WERI-Rb-1 (cell line): Measurements from ENCODE around the gene GPR148.

Experiments used
- DNase-seq: peaks from one replicate; pipeline ENCODE4 v3.0.0-alpha.2; 2020
- H3K27ac ChIP-seq: fragments of 250-450 bp; sonication (Bioruptor Pico); 2 replicates; pipeline ENCODE4 v1.5.1; 2020; ENCODE audit warnings: mild to moderate bottlenecking, moderate library complexity
- H3K27me3 ChIP-seq: fragments of 250-450 bp; sonication (Bioruptor Pico); 2 replicates; pipeline ENCODE4 v1.5.1; 2021; ENCODE audit warnings: mild to moderate bottlenecking, low read depth, moderate library complexity; ENCODE audit not compliant: insufficient read depth, severe bottlenecking
- H3K36me3 ChIP-seq: fragments of 250-450 bp; sonication (Bioruptor Pico); 2 replicates; pipeline ENCODE4 v1.5.1; 2020; ENCODE audit warnings: mild to moderate bottlenecking, moderate library complexity
- H3K4me3 ChIP-seq: 2 replicates; pipeline ENCODE4 v1.5.1; 2011; ENCODE audit warnings: low read depth, mild to moderate bottlenecking, control low read depth, low read length
- H3K9me3 ChIP-seq: fragments of 250-450 bp; sonication (Bioruptor Pico); 2 replicates; pipeline ENCODE4 v1.5.1; 2021; ENCODE audit warnings: mild to moderate bottlenecking, moderate library complexity; ENCODE audit not compliant: severe bottlenecking
- TF ChIP-seq, protein P1 (sequence below): IDR thresholded peaks from 2 replicates; pipeline ENCODE4 v1.5.1; 2011; ENCODE audit warnings: low read depth, mild to moderate bottlenecking, control low read depth, inconsistent platforms, low read length

Gene GPR148

DNA sequence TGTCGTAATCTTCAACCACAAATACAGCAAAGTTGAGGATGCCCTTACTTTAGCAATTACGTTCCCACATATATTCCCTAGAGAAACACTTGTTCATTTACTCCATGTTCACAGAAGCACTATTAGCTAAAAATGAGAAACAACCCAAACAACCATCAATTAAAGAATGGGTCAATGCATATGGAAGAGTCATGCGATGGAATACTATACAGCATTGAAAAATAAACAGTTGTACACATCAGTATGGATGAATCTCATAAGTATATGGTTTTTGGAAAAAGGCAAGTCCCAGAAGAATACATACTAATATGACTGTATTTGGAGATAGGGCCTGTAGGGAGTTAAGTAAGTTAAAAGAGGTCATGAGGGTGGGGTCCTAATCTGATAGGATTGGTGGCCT is 6.3 kb downstream of the GPR148 start:
- Histone ChIP-seq H3K27ac (no peak overlapping the region), H3K27me3 (no peaks in the 10 kb centered on the region), H3K4me3 (no peak overlapping the region), H3K9me3 (no peaks in the 10 kb centered on the region), H3K36me3 (no peaks in the 10 kb centered on the region)
- DNase-seq: no peak
- TF ChIP-seq, protein P1, sequence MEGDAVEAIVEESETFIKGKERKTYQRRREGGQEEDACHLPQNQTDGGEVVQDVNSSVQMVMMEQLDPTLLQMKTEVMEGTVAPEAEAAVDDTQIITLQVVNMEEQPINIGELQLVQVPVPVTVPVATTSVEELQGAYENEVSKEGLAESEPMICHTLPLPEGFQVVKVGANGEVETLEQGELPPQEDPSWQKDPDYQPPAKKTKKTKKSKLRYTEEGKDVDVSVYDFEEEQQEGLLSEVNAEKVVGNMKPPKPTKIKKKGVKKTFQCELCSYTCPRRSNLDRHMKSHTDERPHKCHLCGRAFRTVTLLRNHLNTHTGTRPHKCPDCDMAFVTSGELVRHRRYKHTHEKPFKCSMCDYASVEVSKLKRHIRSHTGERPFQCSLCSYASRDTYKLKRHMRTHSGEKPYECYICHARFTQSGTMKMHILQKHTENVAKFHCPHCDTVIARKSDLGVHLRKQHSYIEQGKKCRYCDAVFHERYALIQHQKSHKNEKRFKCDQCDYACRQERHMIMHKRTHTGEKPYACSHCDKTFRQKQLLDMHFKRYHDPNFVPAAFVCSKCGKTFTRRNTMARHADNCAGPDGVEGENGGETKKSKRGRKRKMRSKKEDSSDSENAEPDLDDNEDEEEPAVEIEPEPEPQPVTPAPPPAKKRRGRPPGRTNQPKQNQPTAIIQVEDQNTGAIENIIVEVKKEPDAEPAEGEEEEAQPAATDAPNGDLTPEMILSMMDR: no peak

DNA sequence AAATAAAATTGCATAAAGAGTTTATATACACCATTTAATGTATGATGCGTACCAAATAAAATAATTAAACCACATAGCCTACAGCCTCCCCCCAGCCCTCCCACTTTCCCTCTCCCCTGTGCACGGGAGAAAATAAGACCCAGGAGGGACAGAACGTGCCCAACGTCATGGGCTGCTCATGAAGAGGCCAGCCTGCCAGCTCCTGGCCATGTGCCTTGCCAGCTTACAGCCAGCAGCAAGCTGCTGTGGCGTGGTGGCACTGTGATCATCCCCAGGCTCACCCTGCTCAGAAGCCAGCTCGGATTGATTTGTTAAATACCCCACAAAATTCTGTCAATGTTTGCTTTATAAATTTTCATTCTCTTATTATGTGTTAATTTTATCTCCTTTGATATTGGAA is 7.6 kb downstream of the GPR148 start:
- H3K27ac ChIP-seq: no peak overlapping the region
- H3K4me3 ChIP-seq: no peak overlapping the region
- H3K36me3 ChIP-seq: no peaks in the 10 kb centered on the region
- H3K9me3 ChIP-seq: no peaks in the 10 kb centered on the region
- TF ChIP-seq, protein P1: no peak
- no peaks in the 10 kb centered on the region for H3K27me3 ChIP-seq
- DNase-seq: no peak

DNA sequence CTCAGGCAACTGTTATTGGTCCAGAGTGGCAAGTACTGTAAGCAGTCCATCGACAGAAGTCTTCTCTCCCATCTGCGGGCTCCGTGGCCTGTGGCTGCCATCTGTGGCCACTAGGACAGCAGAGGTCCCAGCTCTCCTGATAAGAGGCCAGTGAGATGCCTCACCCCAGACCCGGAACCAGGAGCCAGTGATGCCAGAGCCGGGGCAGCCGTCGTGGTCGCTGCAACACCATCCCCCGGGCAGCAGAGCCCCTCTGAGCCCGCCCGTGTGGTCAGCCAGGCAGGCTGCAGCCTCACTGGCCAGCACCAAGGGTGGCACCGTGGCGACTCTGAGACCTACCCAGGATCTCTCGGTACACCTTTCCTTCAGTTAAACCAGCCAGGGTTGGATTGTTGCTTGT is 8.7 kb downstream of the GPR148 start:
- Histone ChIP-seq H3K27me3 (no peaks in the 10 kb centered on the region), H3K4me3 (no peak overlapping the region)

DNA sequence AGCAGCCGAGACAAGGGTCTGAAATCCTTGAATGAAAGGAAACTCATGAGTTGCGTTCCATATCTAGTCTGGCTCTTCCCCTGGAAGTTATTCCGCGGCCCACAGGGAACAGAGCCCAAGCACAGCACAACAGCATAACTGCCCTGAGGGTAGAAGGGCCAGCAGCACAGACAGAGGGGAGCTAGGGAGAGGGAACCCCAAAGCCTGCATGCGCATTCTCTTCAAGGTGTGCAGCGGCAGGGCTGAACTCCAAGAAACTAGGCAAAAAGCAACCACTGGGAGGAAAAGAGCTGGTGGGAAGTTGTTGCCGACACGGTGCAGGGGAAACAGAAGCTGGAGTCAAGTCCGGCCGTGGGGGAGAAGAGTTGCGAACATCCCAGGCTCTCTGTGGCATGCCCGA is 11.8 kb downstream of the GPR148 start:
- no peaks in the 10 kb centered on the region for H3K27me3 ChIP-seq
- TF ChIP-seq, protein P1: no peak
- H3K36me3 ChIP-seq: no peaks in the 10 kb centered on the region
- no peak overlapping the region for H3K4me3 ChIP-seq
- H3K27ac ChIP-seq: no peak overlapping the region
- H3K9me3 ChIP-seq: peaks cover 2% of the 10 kb centered on the region
- no peak for DNase-seq

More for the DNA sequence above, 8.7 kb downstream of the GPR148 start:
- no peak for DNase-seq
- Histone ChIP-seq H3K9me3 (no peaks in the 10 kb centered on the region), H3K27ac (no peak overlapping the region), H3K36me3 (no peaks in the 10 kb centered on the region)
- TF ChIP-seq, protein P1: 0 out of 2 replicates have a peak, but pooled peaks have one; percentile 2

DNA sequence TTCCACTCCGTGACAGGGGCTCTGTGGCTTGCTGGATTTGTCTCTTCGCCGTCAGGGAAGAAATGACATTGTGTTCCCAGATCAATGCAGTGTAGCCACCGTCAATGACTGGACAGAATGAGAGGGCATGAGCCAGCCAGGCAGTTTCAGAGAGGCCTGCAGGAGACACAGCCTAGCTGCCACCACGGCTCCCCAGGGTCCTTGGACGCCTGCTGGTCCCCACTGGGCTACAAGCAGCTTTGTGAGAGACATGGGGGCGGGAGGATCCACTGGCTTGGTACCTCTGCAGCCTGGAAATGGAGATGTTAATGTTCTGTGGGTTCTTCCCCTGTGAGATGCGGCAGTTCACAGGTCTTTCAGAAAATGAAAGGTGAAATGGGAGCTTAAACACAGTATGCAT is 14.4 kb downstream of the GPR148 start:
- TF ChIP-seq, protein P1: no peak

More for the DNA sequence above, 14.4 kb downstream of the GPR148 start:
- Histone ChIP-seq H3K36me3 (no peaks in the 10 kb centered on the region), H3K27ac (peak overlapping the region; percentile 89), H3K4me3 (no peak overlapping the region), H3K27me3 (no peaks in the 10 kb centered on the region), H3K9me3 (peaks cover 2% of the 10 kb centered on the region)
- no peak for DNase-seq
